ENCODE data around the gene TFF1. TPM values are rescaled to one million over a fixed set of nuclear protein-coding genes. Genes with fewer than 3 reads are reported as not detected.

Gene TFF1
- polyA plus RNA-seq, 3 donors from 2014 or later = not detected

DNA sequence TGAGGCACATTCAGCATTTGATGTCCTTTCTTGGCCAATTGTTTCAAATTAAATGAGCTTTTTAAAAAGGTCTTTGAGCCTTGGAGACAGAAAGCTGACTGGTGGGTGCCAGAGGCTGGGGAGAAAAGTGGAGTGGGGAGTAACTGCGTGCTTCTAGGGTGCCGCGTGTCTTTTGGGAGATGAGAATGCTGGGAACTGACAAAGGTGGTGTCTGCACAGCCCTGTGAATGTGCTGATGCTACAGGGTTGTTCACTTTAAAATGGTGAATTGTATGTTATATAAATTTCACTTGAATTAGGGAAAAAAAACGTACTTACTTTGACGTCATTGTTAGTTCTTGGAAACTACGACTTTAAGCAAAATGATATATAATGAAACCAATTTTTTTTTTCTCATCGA lies 8.1 kb upstream of the TFF1 start:
- H3K4me1 Mint-ChIP-seq = no peaks in the 10 kb centered on the region
- peaks cover 0 to 2% (median 0%) of the 10 kb centered on the region in 6 donors for H3K9me3 Mint-ChIP-seq
- H3K27ac Mint-ChIP-seq = no peak overlapping the region
- peaks cover 7 to 15% (median 13%) of the 10 kb centered on the region in 3 donors for H3K27me3 Mint-ChIP-seq (ENCODE audit: low read depth in 3 of 3)
- H3K4me3 Mint-ChIP-seq = no peak overlapping the region
- peaks cover 0 to 4% (median 0%) of the 10 kb centered on the region in 3 donors for H3K36me3 Mint-ChIP-seq
- DNase-seq = no peak

DNA sequence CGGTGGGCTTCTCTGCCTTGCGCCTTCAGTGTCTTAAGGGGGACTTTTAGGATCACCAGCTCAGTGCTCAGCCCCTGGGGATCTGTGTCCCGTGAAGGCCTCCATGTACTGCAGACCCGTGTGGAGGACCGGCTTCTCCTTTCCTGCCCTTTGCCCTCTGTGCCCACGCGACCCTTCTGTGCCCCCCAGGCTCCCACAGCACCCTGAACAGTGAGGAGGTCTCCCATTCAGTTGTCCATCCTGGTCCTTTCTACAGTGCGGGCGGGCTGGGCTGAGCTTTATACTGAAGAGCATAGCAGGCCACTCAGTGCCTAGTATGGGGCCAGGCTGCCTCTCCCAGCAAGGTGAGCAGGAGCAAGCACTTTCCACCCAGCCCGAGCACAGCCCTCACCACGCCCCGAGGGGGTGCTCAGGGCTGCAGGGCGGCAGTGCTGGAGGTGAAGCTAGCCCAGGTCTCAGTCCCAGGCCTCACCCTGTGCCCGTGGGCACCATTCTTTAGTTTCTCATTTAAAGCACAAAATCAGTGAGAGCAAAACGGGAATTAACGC lies 7.6 kb upstream of the TFF1 start:
- Mint-ChIP-seq H3K4me3 (no peak overlapping the region), H3K4me1 (no peaks in the 10 kb centered on the region), H3K27me3 (ENCODE audit: low read depth in 3 of 3) (peaks cover 9 to 15% (median 13%) of the 10 kb centered on the region in 3 donors), H3K9me3 (peaks cover 0 to 2% (median 0%) of the 10 kb centered on the region in 6 donors), H3K36me3 (peaks cover 0 to 4% (median 0%) of the 10 kb centered on the region in 3 donors), H3K27ac (no peak overlapping the region)
- DNase-seq = no peak

DNA sequence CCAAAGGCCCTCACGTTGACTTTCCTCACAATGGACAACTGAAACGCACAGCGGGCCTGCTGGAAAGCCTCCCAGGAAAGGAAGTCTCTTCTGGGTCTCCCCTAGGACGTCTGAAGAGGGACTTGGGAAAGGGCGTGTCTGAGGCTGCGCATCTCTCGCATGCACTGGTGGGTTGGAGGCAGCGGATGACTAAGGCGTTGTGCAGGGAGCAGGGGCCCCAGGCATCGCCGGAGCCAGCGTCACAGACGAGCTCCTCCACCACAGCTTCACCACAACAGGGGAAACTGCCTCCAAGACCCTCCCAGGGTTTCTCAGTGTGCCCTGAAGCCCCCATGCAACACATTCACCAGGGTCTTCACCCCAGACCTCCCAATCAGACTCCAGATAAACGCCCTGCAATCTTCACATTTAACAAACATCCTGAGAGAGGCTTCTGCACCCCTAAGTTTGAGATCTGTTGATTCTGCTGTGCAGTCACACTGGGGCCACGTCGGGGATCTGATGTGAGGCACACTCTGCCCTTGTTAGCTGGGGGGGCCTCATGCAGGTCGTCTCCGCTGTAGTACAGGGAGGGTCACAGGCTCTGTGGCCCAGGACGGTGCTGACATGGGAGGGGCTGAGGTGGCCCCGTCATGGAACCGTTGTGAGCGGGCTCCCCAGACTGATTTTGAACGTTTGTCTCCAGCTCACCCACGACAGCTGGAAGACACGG lies 7.0 kb upstream of the TFF1 start:
- no peak for DNase-seq
- Mint-ChIP-seq H3K36me3 (peaks cover 0 to 4% (median 0%) of the 10 kb centered on the region in 3 donors), H3K27ac (no peak overlapping the region), H3K4me3 (no peak overlapping the region), H3K4me1 (no peaks in the 10 kb centered on the region), H3K9me3 (peaks cover 0 to 2% (median 0%) of the 10 kb centered on the region in 6 donors), H3K27me3 (ENCODE audit: low read depth in 3 of 3) (peaks cover 6 to 15% (median 13%) of the 10 kb centered on the region in 3 donors)

DNA sequence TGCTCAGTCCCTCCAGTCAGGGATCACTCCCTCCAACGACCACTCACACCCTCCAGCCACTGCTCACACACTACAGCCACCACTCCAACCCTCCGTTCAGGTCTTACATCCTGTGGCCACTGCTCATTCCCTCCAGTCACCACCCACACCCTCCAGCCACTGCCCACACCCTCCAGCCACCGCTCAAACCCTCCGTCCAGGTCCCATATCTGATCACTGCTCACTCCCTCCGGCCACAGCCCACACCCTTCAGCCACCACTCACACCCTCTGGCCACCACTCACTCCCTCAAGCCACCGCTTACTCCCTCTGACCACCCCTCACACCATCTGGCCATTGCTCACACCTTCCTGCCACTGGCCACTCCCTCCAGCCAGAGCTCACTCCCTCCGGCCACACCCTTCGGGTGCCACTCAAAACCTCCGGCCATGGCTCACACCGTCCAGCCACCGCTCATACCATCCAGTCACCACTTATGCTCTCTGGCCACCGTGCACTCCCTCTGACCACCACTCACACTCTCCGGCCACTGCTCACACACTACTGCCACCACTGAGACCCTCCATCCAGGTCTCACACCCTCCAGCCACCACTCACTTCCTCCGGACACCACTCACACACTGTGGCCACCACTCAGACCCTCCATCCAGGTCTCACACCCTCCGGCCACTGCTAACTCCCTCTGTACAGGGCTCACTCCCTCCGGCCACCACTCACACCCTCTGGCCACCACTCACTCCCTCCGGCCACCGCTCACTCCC lies 4.7 kb upstream of the TFF1 start:
- peaks cover 0 to 4% (median 0%) of the 10 kb centered on the region in 3 donors for H3K36me3 Mint-ChIP-seq
- H3K9me3 Mint-ChIP-seq = no peaks in the 10 kb centered on the region
- no peaks in the 10 kb centered on the region for H3K4me1 Mint-ChIP-seq
- DNase-seq = no peak
- peaks cover 5 to 12% (median 6%) of the 10 kb centered on the region in 3 donors for H3K27me3 Mint-ChIP-seq (ENCODE audit: low read depth in 3 of 3)
- H3K27ac Mint-ChIP-seq = peak overlapping the region in 1 of 6 donors; percentile 81
- peak overlapping the region in 1 of 5 donors; percentile 33 for H3K4me3 Mint-ChIP-seq

DNA sequence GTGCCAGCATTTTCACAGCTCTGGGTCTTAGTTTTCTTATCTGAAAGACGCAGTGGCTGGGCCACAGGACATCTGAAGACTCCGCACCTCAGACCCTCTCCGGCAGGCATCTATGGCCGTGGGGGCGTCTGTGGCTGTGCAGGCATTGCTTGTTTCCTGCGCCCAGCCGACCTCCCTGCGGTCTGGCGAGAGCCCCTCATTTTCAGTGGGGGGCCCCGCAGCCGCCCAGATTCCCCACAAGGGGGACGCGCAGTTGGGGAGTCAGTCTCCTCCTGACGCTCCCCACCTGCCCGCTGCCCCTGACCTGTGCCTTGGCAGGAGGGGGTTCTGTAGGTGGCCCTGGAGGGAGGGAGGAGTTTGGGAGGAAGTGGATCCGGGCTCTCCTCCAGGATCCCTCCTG lies 3.5 kb upstream of the TFF1 start:
- peaks cover 0 to 4% (median 0%) of the 10 kb centered on the region in 3 donors for H3K36me3 Mint-ChIP-seq
- DNase-seq = no peak
- H3K27ac Mint-ChIP-seq = no peak overlapping the region
- H3K4me1 Mint-ChIP-seq = no peaks in the 10 kb centered on the region
- H3K9me3 Mint-ChIP-seq = no peaks in the 10 kb centered on the region
- peaks cover 5 to 11% (median 6%) of the 10 kb centered on the region in 3 donors for H3K27me3 Mint-ChIP-seq (ENCODE audit: low read depth in 3 of 3)
- H3K4me3 Mint-ChIP-seq = no peak overlapping the region

DNA sequence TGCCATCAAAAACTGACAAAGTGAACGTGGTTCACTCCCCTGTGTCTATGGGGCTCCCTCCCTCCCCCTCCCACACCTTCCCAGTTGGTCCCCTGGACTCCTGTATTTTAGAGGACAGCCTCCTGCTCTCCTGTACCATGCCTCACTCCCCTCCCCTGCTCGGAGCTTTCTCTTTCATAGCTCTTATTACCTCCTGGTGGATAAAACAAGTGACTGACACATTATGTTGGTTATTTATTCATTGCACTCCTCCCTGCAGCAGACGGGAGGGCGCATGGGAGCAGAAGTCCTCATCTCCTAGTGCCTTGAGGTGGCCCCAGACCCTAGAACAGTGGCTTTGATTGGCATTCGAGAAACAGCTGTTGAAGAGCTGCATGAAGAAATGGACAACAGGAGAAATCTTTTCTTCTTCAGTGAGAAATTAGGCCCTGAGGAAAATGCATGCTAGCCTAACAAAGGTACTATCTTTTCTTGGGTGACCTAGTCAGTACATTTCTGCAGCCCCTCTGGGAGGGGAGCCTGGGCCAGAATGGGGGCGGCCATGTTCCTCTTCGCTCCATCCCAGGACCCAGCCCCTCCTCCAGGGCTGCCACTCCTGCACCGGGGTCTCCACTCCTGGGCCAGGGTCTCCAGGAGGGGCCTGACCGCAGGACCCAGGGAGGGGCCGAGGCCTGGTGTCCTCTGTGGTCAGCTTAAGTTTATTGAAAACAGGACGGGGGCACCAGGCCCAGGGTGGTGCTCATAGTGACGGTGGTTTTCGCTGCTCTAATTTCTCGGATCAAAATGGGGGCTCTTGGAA lies 1.2 kb upstream of the TFF1 start:
- no peak for DNase-seq
- H3K27ac Mint-ChIP-seq = no peak overlapping the region
- peaks cover 0 to 4% (median 0%) of the 10 kb centered on the region in 3 donors for H3K36me3 Mint-ChIP-seq
- H3K27me3 Mint-ChIP-seq (ENCODE audit: low read depth in 3 of 3) = peaks cover 1 to 18% (median 11%) of the 10 kb centered on the region in 3 donors
- H3K9me3 Mint-ChIP-seq = no peaks in the 10 kb centered on the region
- no peaks in the 10 kb centered on the region for H3K4me1 Mint-ChIP-seq
- H3K4me3 Mint-ChIP-seq = no peak overlapping the region

DNA sequence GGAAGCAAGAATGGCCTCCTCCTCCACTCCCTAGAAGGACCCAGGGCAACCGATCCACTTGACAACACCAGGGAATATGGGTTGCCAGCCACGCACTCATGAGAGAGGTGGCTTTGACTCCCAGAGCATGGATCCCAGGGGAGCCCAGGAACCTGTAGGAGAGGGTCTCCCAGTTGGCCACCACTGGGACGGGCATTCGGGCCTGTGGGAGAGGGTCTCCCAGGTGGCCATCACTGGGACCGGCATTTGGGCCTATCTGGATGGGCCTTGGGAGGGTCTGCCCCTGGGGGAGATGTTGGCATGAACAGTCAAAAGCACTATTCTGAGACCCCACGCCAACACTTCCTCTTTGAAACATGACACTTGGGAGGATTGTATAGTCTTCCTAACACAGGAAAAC lies 565 bp downstream of the TFF1 start:
- peaks cover 0 to 2% (median 0%) of the 10 kb centered on the region in 6 donors for H3K9me3 Mint-ChIP-seq
- H3K27me3 Mint-ChIP-seq (ENCODE audit: low read depth in 3 of 3) = peaks cover 1 to 17% (median 10%) of the 10 kb centered on the region in 3 donors
- no peak overlapping the region for H3K4me3 Mint-ChIP-seq
- no peaks in the 10 kb centered on the region for H3K4me1 Mint-ChIP-seq
- DNase-seq = no peak
- peaks cover 0 to 2% (median 0%) of the 10 kb centered on the region in 3 donors for H3K36me3 Mint-ChIP-seq
- H3K27ac Mint-ChIP-seq = no peak overlapping the region

DNA sequence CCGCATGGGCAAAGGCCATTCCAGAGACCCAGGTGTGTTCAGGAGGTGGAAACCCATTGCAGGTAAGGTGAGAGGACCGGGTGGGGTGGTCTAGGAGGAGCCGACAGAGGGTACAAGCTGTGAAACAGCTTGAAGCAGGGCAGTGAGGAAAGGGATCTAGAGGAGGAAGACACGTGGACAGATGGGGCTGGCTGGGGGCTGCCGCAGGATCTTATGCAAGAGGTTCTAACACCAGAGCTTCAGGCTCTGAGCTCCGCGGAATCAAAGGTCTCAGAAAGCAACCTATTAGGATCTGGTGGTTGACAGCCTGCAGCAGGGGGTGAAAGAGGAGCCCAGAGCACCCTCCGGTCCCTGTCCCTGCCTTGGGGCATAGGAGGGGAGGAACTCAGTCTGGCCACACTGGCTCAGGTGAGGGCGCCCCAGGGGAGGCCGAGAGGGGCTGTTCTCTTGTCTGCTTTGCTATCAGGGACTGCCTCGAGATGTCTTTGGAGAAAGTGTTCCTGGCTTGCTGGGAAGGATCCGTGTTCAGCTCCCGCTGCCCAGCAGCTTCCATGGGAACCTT lies 1.9 kb downstream of the TFF1 start:
- H3K4me3 Mint-ChIP-seq = no peak overlapping the region
- no peak overlapping the region for H3K27ac Mint-ChIP-seq
- H3K27me3 Mint-ChIP-seq (ENCODE audit: low read depth in 3 of 3) = peaks cover 0 to 17% (median 10%) of the 10 kb centered on the region in 3 donors

DNA sequence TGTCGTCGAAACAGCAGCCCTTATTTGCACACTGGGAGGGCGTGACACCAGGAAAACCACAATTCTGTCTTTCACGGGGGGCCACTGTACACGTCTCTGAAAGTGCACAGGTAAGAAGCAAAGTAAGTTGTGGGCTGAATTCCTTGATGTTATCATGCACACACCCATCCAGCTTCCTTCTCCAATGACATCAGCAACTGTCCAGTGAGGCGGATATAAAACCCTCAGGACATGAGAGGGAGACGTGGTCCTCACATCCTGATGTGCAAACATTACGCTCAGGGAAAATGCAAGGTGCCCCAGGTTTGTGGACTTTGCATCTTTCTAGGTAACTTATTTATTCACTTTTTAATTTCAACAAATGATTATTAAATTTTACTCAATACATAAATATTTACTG lies 3.0 kb downstream of the TFF1 start:
- Mint-ChIP-seq H3K4me1 (peaks cover 2 to 11% of the 10 kb centered on the region in 2 donors), H3K4me3 (no peak overlapping the region), H3K9me3 (peaks cover 0 to 2% (median 0%) of the 10 kb centered on the region in 6 donors), H3K27me3 (ENCODE audit: low read depth in 3 of 3) (peaks cover 0 to 22% (median 8%) of the 10 kb centered on the region in 3 donors), H3K36me3 (no peaks in the 10 kb centered on the region), H3K27ac (no peak overlapping the region)
- no peak for DNase-seq

More for the DNA sequence above, 1.9 kb downstream of the TFF1 start:
- Mint-ChIP-seq H3K36me3 (no peaks in the 10 kb centered on the region), H3K4me1 (peaks cover 2 to 11% of the 10 kb centered on the region in 2 donors), H3K9me3 (peaks cover 0 to 2% (median 0%) of the 10 kb centered on the region in 6 donors)
- no peak for DNase-seq

DNA sequence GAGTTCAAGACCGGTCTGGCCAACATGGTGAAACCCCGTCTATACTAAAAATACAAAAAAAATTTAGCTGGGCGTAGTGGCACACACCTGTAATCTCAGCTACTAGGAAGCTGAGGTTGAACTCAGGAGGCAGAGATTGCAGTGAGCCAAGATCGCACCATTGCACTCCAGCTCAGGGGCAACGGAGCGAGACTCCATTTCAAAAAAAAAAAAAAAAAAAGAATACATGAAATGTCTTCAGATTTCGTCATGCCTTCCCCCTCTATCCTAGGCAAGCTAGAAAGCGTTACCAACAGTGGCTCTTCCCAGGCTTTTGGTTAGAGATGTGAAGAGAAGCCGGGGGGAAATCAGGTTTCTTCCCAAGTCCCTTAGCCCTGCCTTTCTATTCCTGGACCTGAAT lies 3.6 kb downstream of the TFF1 start:
- Mint-ChIP-seq H3K4me1 (peaks cover 2 to 11% of the 10 kb centered on the region in 2 donors), H3K27ac (no peak overlapping the region), H3K4me3 (no peak overlapping the region), H3K9me3 (peaks cover 0 to 2% (median 0%) of the 10 kb centered on the region in 6 donors), H3K36me3 (no peaks in the 10 kb centered on the region), H3K27me3 (ENCODE audit: low read depth in 3 of 3) (peaks cover 0 to 22% (median 8%) of the 10 kb centered on the region in 3 donors)
- no peak for DNase-seq

DNA sequence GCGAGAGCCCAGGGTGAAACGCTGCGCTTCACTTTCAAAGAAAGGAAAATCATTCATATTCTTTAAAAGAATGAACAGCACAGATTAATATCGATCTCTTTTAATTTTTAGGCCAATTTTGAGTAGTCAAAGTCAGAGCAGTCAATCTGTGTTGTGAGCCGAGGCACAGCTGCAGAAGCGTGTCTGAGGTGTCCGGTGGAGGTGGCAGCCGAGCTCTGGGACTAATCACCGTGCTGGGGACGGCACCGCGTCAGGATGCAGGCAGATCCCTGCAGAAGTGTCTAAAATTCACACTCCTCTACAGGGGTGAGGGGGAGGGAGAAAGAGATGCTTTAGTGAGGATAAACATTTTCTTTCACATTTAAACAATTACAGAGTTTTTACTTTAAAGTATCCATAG lies 4.1 kb downstream of the TFF1 start:
- no peak for DNase-seq
- H3K4me1 Mint-ChIP-seq = peaks cover 2 to 11% of the 10 kb centered on the region in 2 donors
- H3K9me3 Mint-ChIP-seq = peaks cover 0 to 2% (median 0%) of the 10 kb centered on the region in 6 donors
- H3K27ac Mint-ChIP-seq = no peak overlapping the region
- no peak overlapping the region for H3K4me3 Mint-ChIP-seq
- no peaks in the 10 kb centered on the region for H3K36me3 Mint-ChIP-seq
- H3K27me3 Mint-ChIP-seq (ENCODE audit: low read depth in 3 of 3) = peaks cover 0 to 22% (median 6%) of the 10 kb centered on the region in 3 donors

DNA sequence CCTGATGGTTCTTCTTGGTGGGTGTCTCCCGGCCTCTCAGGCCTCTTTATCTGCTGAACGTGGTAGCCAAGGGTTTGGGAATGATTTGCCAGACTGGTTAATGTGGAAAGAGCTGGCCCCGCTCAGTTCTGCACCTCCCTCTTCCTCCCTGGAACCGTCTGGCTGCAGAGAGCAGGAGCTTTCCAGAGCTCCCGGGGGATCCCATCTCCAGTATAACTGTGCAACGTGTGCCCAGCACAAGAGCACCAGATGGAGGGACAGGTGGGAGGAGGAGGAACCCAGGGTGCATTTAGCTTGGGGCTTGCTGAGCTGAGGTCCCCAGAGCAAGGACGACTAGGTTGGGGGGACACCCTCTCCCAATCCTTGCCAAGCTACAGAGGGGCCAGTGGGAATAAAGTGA lies 5.0 kb downstream of the TFF1 start:
- DNase-seq = no peak
- peaks cover 0 to 2% (median 0%) of the 10 kb centered on the region in 6 donors for H3K9me3 Mint-ChIP-seq
- no peaks in the 10 kb centered on the region for H3K36me3 Mint-ChIP-seq
- H3K4me1 Mint-ChIP-seq = peaks cover 2 to 11% of the 10 kb centered on the region in 2 donors
- H3K4me3 Mint-ChIP-seq = no peak overlapping the region
- no peak overlapping the region for H3K27ac Mint-ChIP-seq
- H3K27me3 Mint-ChIP-seq (ENCODE audit: low read depth in 3 of 3) = peaks cover 0 to 22% (median 6%) of the 10 kb centered on the region in 3 donors

DNA sequence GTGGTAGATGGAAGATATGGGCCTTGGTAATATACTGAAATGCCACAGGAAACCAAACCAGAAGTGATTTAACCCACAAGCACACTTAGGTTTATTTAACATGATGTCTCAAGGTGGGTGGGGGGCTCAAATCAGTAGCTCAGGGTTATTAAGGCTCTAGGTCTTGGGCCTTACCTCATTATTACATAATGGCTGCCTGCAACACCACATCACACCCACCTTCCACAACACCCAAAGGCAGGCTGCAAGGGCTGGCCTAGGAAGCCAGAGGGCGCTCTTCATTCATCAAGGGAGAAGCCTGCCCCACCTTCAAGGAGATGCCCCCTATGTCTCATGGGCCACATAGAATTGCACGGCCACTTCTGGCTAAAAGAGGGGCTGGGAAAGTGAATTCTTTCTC lies 6.0 kb downstream of the TFF1 start:
- H3K9me3 Mint-ChIP-seq = peaks cover 0 to 6% (median 4%) of the 10 kb centered on the region in 6 donors
- H3K4me1 Mint-ChIP-seq = peaks cover 2 to 11% of the 10 kb centered on the region in 2 donors
- H3K27ac Mint-ChIP-seq = no peak overlapping the region
- peak in 1 of 3 donors; percentile 9 for DNase-seq
- H3K27me3 Mint-ChIP-seq (ENCODE audit: low read depth in 3 of 3) = peaks cover 0 to 23% (median 6%) of the 10 kb centered on the region in 3 donors
- peaks cover 0 to 4% (median 0%) of the 10 kb centered on the region in 3 donors for H3K36me3 Mint-ChIP-seq
- no peak overlapping the region for H3K4me3 Mint-ChIP-seq
